Liver (tissue), 9 donors: ENCODE results near the gene PDIA4. TPM values are rescaled to one million over a fixed set of nuclear protein-coding genes. Genes with fewer than 3 reads are reported as not detected.
"Not testable (repeated sequence)": the region's sequence is repeated elsewhere in the genome, so short reads cannot be mapped to it uniquely, and the experiment has no call there.

Experiments
- DNase-seq: peaks from one replicate; pipeline ENCODE4 v3.0.0-alpha.2; 2017; ENCODE audit warnings: low spot score
- H3K27ac ChIP-seq, 2 donors: one replicate each; pipeline ENCODE4 v1.7.0; 2013; ENCODE audit warnings: inconsistent platforms in 2 of 2, low read length in 2 of 2, control low read depth in 1 of 2, low read depth in 1 of 2, mild to moderate bottlenecking in 1 of 2
- H3K27me3 ChIP-seq, 4 donors: one replicate each; pipeline versions ENCODE4 v1.6.1 to v1.7.0; 2013; ENCODE audit warnings: low read length in 3 of 4, inconsistent platforms in 1 of 4, mild to moderate bottlenecking in 1 of 4, moderate library complexity in 1 of 4; ENCODE audit not compliant: control insufficient read depth in 4 of 4, insufficient read depth in 4 of 4
- H3K36me3 ChIP-seq, 4 donors: one replicate each; pipeline versions ENCODE4 v1.6.1 to v1.7.0; 2013; ENCODE audit warnings: low read length in 3 of 4, mild to moderate bottlenecking in 3 of 4, low read depth in 1 of 4, moderate library complexity in 1 of 4; ENCODE audit not compliant: control insufficient read depth in 4 of 4, insufficient read depth in 3 of 4
- H3K4me1 ChIP-seq, 4 donors: one replicate each; pipeline versions ENCODE4 v1.6.1 to v1.7.0; 2013; ENCODE audit warnings: low read length in 3 of 4, mild to moderate bottlenecking in 3 of 4, moderate library complexity in 1 of 4; ENCODE audit not compliant: control insufficient read depth in 4 of 4, insufficient read depth in 4 of 4
- H3K4me3 ChIP-seq, 3 donors: one replicate each; pipeline versions ENCODE4 v1.6.1 to v1.7.0; 2013; ENCODE audit warnings: low read length in 3 of 3, control low read depth in 1 of 3, low read depth in 1 of 3, mild to moderate bottlenecking in 1 of 3
- H3K9ac ChIP-seq, 2 donors: one replicate each; pipeline ENCODE4 v1.7.0; 2013; ENCODE audit warnings: low read length in 2 of 2, mild to moderate bottlenecking in 2 of 2, moderate library complexity in 2 of 2, control low read depth in 1 of 2, low read depth in 1 of 2
- H3K9me3 ChIP-seq, 4 donors: one replicate each; pipeline versions ENCODE4 v1.6.1 to v1.7.0; 2013; ENCODE audit warnings: low read length in 3 of 4; ENCODE audit not compliant: control insufficient read depth in 4 of 4
- CTCF ChIP-seq: fragments of 150-350 bp; IDR thresholded peaks from 2 replicates; pipeline ENCODE4 v1.5.1; 2017; ENCODE audit warnings: improper control_type of control experiment, low read depth, low read length; ENCODE audit not compliant: missing input control
- FOXA2 ChIP-seq: IDR thresholded peaks from 2 replicates; pipeline ENCODE4 v1.6.1; 2016; ENCODE audit warnings: antibody characterized with exemption
- GABPA ChIP-seq, 2 donors: IDR thresholded peaks in 1 of 2; conservative IDR thresholded peaks in 1 of 2; 2 replicates each; pipeline ENCODE4 v1.6.1; 2016; ENCODE audit warnings: antibody characterized with exemption in 2 of 2, mild to moderate bottlenecking in 1 of 2, moderate library complexity in 1 of 2
- HNF4A ChIP-seq, 2 donors: conservative IDR thresholded peaks; 2 replicates each; pipeline ENCODE4 v1.6.1; 2016; ENCODE audit warnings: antibody characterized with exemption in 2 of 2, mild to moderate bottlenecking in 2 of 2
- HNF4G ChIP-seq: IDR thresholded peaks from 2 replicates; pipeline ENCODE4 v1.6.1; 2016; ENCODE audit warnings: antibody characterized with exemption
- JUND ChIP-seq, 2 donors: IDR thresholded peaks; 2 replicates each; pipeline ENCODE4 v1.6.1; 2016; ENCODE audit warnings: antibody characterized with exemption in 2 of 2
- RAD21 ChIP-seq, 2 donors: IDR thresholded peaks; 2 replicates each; pipeline ENCODE4 v1.6.1; 2016; ENCODE audit warnings: antibody characterized with exemption in 2 of 2, mild to moderate bottlenecking in 2 of 2
- RXRA ChIP-seq, 2 donors: IDR thresholded peaks; 2 replicates each; pipeline ENCODE4 v1.6.1; 2017 to 2018; ENCODE audit warnings: antibody characterized with exemption in 2 of 2, mild to moderate bottlenecking in 1 of 2
- SP1 ChIP-seq: IDR thresholded peaks from 2 replicates; pipeline ENCODE4 v1.6.1; 2018; ENCODE audit warnings: antibody characterized with exemption, mild to moderate bottlenecking
- YY1 ChIP-seq: IDR thresholded peaks from 2 replicates; pipeline ENCODE4 v1.6.1; 2016; ENCODE audit warnings: antibody characterized with exemption, mild to moderate bottlenecking
- WGBS: extraction: QIAGEN DNeasy Blood & Tissue Kit; methylation state at CpG from one replicate; pipeline ENCODE4 v1.1.7; 2013; 5-methylcytosine and 5-hydroxymethylcytosine counted together
- polyA plus RNA-seq, 2 donors: library from polyadenylated mRNA; stranded (reverse) in 1 of 2; unstranded in 1 of 2; fragments of 200-250 nt in 1 of 2; fragments of >200 nt in 1 of 2; fragmentation: Nextera tagmentation in 1 of 2; extraction: Ambion mirVana in 1 of 2; gene quantifications; one replicate each; pipeline versions ENCODE4 v1.2.1 to v1.2.3, GENCODE V29; 2013 to 2015
- total RNA-seq, 2 donors: library from RNA; depleted of rRNA; stranded (reverse); fragments of >200 nt; gene quantifications; one replicate each; pipeline ENCODE4 v1.2.3, GENCODE V29; 2014
- TF ChIP-seq, protein P1 (sequence below): IDR thresholded peaks from 2 replicates; pipeline ENCODE4 v1.6.1; 2016; ENCODE audit warnings: antibody characterized with exemption
- TF ChIP-seq, protein P2 (sequence below): IDR thresholded peaks from 2 replicates; pipeline ENCODE4 v1.6.1; 2016; ENCODE audit warnings: antibody characterized with exemption
- TF ChIP-seq, protein P3 (sequence below): IDR thresholded peaks from 2 replicates; pipeline ENCODE4 v1.6.1; 2016; ENCODE audit warnings: antibody characterized with exemption
- donor health status: healthy.
- donor health status: healthy.
- donor health status: healthy.
- donor health status: healthy.
- donor health status: healthy.

The PDIA4 gene
- total and polyA plus RNA-seq, 4 donors = 133 to 502 (median 233) TPM

DNA sequence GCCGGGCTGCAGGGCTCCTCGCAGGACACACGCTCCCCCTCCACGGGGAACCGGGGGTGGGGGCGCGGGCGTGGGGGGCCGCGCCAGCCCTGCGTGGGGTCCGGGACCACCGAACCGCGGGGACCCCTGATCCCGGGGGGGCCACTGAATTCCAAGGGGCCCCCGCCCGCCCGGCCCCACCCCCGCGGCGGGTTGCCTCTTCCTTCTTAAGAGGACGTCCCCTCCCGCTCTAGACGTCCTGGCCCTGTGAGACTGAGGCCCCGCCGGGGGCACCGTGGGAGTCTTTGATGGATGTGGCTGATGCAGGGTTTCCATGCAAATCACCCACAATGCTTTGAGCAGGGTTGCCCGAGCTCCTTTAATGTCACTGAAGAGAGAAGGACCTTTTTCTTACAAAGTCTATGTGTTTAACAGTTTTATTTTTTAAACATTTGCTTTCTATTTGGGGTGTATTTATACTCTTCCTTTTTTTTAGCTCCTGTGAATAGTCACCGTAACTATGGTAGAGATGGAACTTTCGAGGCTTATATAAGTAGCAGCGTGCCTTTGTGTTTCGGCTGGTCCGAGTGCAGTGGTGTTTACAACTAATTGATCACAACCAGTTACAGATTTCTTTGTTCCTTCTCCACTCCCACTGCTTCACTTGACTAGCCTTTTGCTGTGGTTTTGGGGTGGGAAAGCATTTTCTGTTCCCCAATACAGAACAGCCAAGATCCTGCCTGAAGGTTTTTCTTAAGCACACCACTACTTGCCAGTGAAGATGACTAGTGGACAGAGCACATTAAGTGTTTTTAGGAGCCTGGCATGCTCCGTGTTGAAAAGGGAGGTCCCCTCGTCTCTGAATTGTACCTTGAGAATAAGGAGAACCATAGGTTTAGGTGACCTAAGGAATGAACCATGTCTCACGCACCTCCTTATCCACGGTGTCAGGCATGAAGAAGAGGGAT, 44.8 kb downstream of the PDIA4 start:
- WGBS = 1% methylated on average over 38 of the region's 38 CpGs
- peak overlapping the region; percentile 47 to 65 (median 50) for H3K4me3 ChIP-seq
- no peaks in the 10 kb centered on the region for H3K27me3 ChIP-seq
- H3K4me1 ChIP-seq = peaks cover 6 to 32% (median 14%) of the 10 kb centered on the region in 4 donors
- no peaks in the 10 kb centered on the region for H3K9me3 ChIP-seq
- TF ChIP-seq, protein P1, sequence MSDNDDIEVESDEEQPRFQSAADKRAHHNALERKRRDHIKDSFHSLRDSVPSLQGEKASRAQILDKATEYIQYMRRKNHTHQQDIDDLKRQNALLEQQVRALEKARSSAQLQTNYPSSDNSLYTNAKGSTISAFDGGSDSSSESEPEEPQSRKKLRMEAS = no peak
- TF ChIP-seq, protein P2, sequence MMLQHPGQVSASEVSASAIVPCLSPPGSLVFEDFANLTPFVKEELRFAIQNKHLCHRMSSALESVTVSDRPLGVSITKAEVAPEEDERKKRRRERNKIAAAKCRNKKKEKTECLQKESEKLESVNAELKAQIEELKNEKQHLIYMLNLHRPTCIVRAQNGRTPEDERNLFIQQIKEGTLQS = peak; percentile 92
- no peak for TF ChIP-seq CTCF
- peak overlapping the region in 1 of 2 donors; percentile 28 for H3K9ac ChIP-seq
- H3K27ac ChIP-seq = no peak overlapping the region
- DNase-seq = no peak
- H3K36me3 ChIP-seq = no peaks in the 10 kb centered on the region

- no peaks in the 10 kb centered on the region for H3K9me3 ChIP-seq
- peak overlapping the region in 1 of 2 donors; percentile 19 for H3K9ac ChIP-seq
- TF ChIP-seq JUND (IDR thresholded peaks at IDR 0.05) = no peak
- no peaks in the 10 kb centered on the region for H3K36me3 ChIP-seq
- WGBS = 3% methylated on average over 23 of the region's 23 CpGs
- no peaks in the 10 kb centered on the region for H3K27me3 ChIP-seq
- DNase-seq = no peak
- H3K27ac ChIP-seq = no peak overlapping the region
- peaks cover 2 to 27% (median 10%) of the 10 kb centered on the region in 4 donors for H3K4me1 ChIP-seq
- peak overlapping the region; percentile 26 to 65 (median 36) for H3K4me3 ChIP-seq
Measured at GRCh38 chr7:148982654-148983199, 45.6 kb downstream of the PDIA4 start.

GRCh38 chr7:148979827-148980226, 48.5 kb downstream of the PDIA4 start:
- peaks cover 2 to 22% (median 10%) of the 10 kb centered on the region in 4 donors for H3K4me1 ChIP-seq
- 81% methylated on average over 9 of the region's 9 CpGs for WGBS

DNA sequence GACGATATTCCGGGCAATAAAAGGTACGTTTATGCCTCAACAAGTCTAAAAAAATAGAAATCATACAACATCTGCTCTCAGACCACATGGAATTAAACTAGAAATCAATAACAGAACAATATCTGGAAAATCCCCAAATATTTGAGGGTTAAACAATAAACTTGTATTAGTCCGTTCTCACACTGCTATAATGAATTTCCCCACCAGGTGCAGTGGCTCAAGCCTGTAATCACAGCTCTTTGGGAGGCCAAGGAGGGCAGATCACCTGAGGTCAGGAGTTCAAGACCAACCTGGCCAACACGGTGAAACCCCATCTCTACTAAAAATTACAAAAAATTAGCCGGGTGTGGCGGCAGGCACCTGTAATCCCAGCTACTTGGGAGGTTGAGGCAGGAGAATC, 49.2 kb downstream of the PDIA4 start:
- not testable (repeated sequence) for H3K27ac ChIP-seq, H3K27me3 ChIP-seq
- peaks cover under 1 to 15% (median 9%) of the 10 kb centered on the region in 4 donors for H3K4me1 ChIP-seq

More at GRCh38 chr7:148979827-148980226, 48.5 kb downstream of the PDIA4 start:
- H3K36me3 ChIP-seq = no peaks in the 10 kb centered on the region
- TF ChIP-seq SP1 = no peak
- TF ChIP-seq YY1 = no peak
- TF ChIP-seq FOXA2 = no peak
- TF ChIP-seq, protein P3, sequence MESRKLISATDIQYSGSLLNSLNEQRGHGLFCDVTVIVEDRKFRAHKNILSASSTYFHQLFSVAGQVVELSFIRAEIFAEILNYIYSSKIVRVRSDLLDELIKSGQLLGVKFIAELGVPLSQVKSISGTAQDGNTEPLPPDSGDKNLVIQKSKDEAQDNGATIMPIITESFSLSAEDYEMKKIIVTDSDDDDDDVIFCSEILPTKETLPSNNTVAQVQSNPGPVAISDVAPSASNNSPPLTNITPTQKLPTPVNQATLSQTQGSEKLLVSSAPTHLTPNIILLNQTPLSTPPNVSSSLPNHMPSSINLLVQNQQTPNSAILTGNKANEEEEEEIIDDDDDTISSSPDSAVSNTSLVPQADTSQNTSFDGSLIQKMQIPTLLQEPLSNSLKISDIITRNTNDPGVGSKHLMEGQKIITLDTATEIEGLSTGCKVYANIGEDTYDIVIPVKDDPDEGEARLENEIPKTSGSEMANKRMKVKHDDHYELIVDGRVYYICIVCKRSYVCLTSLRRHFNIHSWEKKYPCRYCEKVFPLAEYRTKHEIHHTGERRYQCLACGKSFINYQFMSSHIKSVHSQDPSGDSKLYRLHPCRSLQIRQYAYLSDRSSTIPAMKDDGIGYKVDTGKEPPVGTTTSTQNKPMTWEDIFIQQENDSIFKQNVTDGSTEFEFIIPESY = no peak
- TF ChIP-seq HNF4G = no peak
- TF ChIP-seq GABPA (IDR thresholded peaks at IDR 0.05 in 1 of 2, conservative IDR thresholded peaks at IDR 0.05 in 1 of 2) = no peak
- TF ChIP-seq, protein P2 = no peak
- TF ChIP-seq HNF4A (conservative IDR thresholded peaks at IDR 0.05) = no peak
- no peak for TF ChIP-seq RAD21 (IDR thresholded peaks at IDR 0.05)
- no peak for TF ChIP-seq RXRA (IDR thresholded peaks at IDR 0.05)
- no peaks in the 10 kb centered on the region for H3K27me3 ChIP-seq
- no peak for DNase-seq
- no peaks in the 10 kb centered on the region for H3K9me3 ChIP-seq
- H3K27ac ChIP-seq = no peak overlapping the region
- no peak overlapping the region for H3K4me3 ChIP-seq
- no peak overlapping the region for H3K9ac ChIP-seq

More for the DNA sequence above, 49.2 kb downstream of the PDIA4 start:
- not testable (repeated sequence) for H3K4me3 ChIP-seq, H3K36me3 ChIP-seq, H3K9me3 ChIP-seq, H3K9ac ChIP-seq, DNase-seq
- WGBS = 79% methylated on average over 7 of the region's 7 CpGs
